Activated T-cell treated with anti-CD3 and anti-CD28 coated beads, Interleukin-2, amount 50 U/mL, for 4 hours (primary cell): ENCODE data around the gene CFAP206. TPM values are rescaled to one million over a fixed set of nuclear protein-coding genes. Genes with fewer than 3 reads are reported as not detected.
"Not testable (repeated sequence)": the region's sequence is repeated elsewhere in the genome, so short reads cannot be mapped to it uniquely, and the experiment has no call there.

Source experiments
- ATAC-seq, 2 donors: fragments of 200-7000 bp; cut with Tn5 transposase; one replicate each; pipeline ENCODE4 v1.10.0; 2021
- DNase-seq: peaks from one replicate; pipeline ENCODE4 v3.0.0-alpha.2; 2020
- H3K27me3 Mint-ChIP-seq: one replicate; pipeline ENCODE4 v1.8.0; 2021; ENCODE audit warnings: low read depth, mixed read lengths
- H3K36me3 Mint-ChIP-seq: one replicate; pipeline ENCODE4 v1.8.0; 2022; ENCODE audit warnings: mixed read lengths; ENCODE audit not compliant: insufficient read depth
- H3K4me1 Mint-ChIP-seq: one replicate; pipeline ENCODE4 v1.8.0; 2021; ENCODE audit warnings: low read depth, mixed read lengths
- H3K4me3 Mint-ChIP-seq: one replicate; pipeline ENCODE4 v1.8.0; 2021; ENCODE audit warnings: mild to moderate bottlenecking, moderate library complexity, mixed read lengths
- H3K9me3 Mint-ChIP-seq: one replicate; pipeline ENCODE4 v1.8.0; 2021; ENCODE audit warnings: mixed read lengths
- total RNA-seq, 3 donors: library from RNA; stranded (reverse); gene quantifications; one replicate each; pipeline ENCODE4 v1.2.1, GENCODE V29; 2021

CFAP206 gene
- total RNA-seq, 3 donors from 2014 or later: not detected

GRCh38 chr6:87472525-87473418, 65.0 kb downstream of the CFAP206 start, which contains the start of gene SLC35A1:
Gene SLC35A1, plus strand, starts transcription at chr6:87472974. Its CDS starts 30 bp downstream, at chr6:87473004.
- Mint-ChIP-seq H3K4me3 (peak within 1 kb of the TSS; percentile 98), H3K36me3 (no peaks in the 10 kb centered on the region), H3K9me3 (no peaks in the 10 kb centered on the region), H3K27me3 (peaks cover 6% of the 10 kb centered on the region), H3K4me1 (peaks cover 19% of the 10 kb centered on the region)
- peak; percentile 81 for DNase-seq
- ATAC-seq: peak; percentile 93 to 95

- Mint-ChIP-seq H3K4me1 (peaks cover 19% of the 10 kb centered on the region), H3K36me3 (peaks cover 7% of the 10 kb centered on the region), H3K9me3 (no peaks in the 10 kb centered on the region), H3K27me3 (peaks cover under 1% of the 10 kb centered on the region), H3K4me3 (peak overlapping the region; percentile 98)
- peak; percentile 51 for DNase-seq
- ATAC-seq: peak; percentile 77 to 80
These were observed 65.7 kb downstream of the CFAP206 start for GRCh38 chr6:87473419-87473903.

DNA sequence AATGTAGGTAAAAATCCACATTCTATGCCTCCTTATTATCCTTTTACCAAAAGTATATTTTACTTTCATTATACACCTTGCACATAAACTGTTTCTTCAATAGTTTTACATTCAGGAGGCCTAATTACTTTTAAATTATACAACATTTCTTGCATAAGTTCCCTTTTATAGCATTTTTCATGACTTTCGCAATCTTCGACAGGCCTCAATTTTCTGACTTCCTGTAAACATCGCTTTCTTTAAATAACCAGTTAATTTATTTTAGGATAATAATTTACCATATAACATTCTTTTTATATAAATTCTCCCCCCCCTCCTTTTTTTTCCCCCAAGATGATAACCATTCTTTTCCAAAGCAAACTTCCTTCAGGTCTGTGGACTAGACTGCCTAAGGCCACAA, 74.2 kb downstream of the CFAP206 start:
- DNase-seq (no peak), ATAC-seq (no peak)
- Mint-ChIP-seq H3K9me3 (no peaks in the 10 kb centered on the region), H3K36me3 (peaks cover 20% of the 10 kb centered on the region), H3K4me1 (peaks cover 3% of the 10 kb centered on the region), H3K4me3 (no peak overlapping the region), H3K27me3 (no peaks in the 10 kb centered on the region)

- peaks cover 20% of the 10 kb centered on the region for H3K36me3 Mint-ChIP-seq
- no peaks in the 10 kb centered on the region for H3K9me3 Mint-ChIP-seq
These were observed 74.6 kb downstream of the CFAP206 start for GRCh38 chr6:87482366-87482765.

GRCh38 chr6:87483929-87484328, 76.2 kb downstream of the CFAP206 start:
- Mint-ChIP-seq H3K27me3 (no peaks in the 10 kb centered on the region), H3K4me1 (peaks cover 3% of the 10 kb centered on the region), H3K9me3 (no peaks in the 10 kb centered on the region), H3K36me3 (peaks cover 14% of the 10 kb centered on the region), H3K4me3 (no peak overlapping the region)
- ATAC-seq (no peak), DNase-seq (no peak)

More at GRCh38 chr6:87482366-87482765, 74.6 kb downstream of the CFAP206 start:
- DNase-seq: no peak
- no peak for ATAC-seq
- Mint-ChIP-seq H3K4me3 (no peak overlapping the region), H3K27me3 (no peaks in the 10 kb centered on the region), H3K4me1 (peaks cover 3% of the 10 kb centered on the region)

GRCh38 chr6:87484491-87484890, 76.7 kb downstream of the CFAP206 start:
- Mint-ChIP-seq H3K4me1 (peaks cover 3% of the 10 kb centered on the region), H3K27me3 (no peaks in the 10 kb centered on the region), H3K9me3 (no peaks in the 10 kb centered on the region), H3K36me3 (peaks cover 13% of the 10 kb centered on the region), H3K4me3 (no peak overlapping the region)
- DNase-seq: no peak
- no peak for ATAC-seq

DNA sequence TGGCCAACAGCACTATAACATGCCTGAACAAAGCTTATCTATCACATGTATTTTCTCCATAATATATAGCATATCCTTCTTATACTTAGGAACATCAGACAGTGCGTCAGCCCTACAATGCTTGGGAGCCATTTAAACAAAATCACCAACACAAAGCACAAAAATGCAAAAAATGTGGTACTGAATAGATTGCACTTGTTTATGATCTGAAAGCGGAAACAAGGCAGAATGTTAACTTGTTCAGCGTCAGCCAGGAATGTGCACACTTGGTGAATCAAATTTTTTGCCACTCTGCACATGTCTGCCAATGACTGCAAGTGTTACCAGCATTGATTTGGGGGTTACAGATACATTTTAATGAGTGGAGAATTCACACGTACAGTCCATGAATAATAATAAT, 79.8 kb downstream of the CFAP206 start:
- Mint-ChIP-seq H3K9me3 (no peaks in the 10 kb centered on the region), H3K36me3 (peaks cover 12% of the 10 kb centered on the region), H3K4me1 (peaks cover 3% of the 10 kb centered on the region), H3K4me3 (no peak overlapping the region), H3K27me3 (no peaks in the 10 kb centered on the region)
- DNase-seq: no peak
- no peak for ATAC-seq

DNA sequence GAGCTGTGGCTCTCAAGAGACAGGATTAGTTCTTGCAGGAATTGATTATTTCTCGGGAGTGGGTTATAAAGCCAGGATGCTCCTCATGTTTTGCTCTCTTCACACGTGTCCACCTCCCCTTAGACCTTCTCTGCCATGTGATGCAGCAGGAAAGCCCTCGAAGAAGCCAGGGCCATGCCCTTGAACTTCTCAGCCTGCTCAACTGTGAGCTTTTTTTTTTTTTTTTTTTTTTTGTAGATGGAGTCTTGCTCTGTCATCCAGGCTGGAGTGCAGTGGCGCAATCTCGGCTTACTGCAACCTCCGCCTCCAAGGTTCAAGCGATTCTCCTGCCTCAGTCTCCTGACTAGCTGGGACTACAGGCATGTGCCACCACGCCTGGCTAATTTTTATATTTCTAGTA, 81.6 kb downstream of the CFAP206 start:
- not testable (repeated sequence) for H3K4me1 Mint-ChIP-seq, H3K4me3 Mint-ChIP-seq, ATAC-seq, H3K27me3 Mint-ChIP-seq, H3K9me3 Mint-ChIP-seq, DNase-seq
- H3K36me3 Mint-ChIP-seq: peaks cover 22% of the 10 kb centered on the region

DNA sequence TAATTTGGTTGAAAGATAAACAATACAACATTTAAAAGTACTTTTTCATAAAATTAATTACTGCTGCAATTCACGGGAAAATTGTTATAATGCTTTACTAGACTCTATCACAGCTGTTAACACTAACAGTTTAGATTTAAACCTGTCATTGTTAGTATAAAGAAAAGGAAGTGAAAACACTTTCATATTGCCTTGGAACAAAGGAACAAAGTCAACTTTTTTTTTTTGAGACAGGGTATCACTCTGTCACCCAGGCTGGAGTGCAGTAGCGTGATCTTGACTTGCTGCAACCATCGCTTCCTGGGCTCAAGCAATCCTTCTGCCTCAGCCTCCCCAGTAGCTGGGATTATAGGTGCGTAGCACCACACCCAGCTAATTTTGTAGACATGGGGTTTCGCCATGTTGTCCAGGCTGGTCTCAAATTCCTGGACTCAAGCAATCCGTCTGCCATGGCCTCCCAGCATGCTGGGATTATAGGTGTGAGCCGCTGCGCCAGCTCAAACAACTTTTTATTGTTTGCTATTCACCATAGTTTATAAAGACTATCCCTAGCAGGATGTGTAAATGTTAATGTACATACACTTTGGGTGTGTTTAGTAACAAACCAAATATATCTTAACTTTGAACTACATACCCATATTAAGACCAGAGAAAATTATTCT, 87.1 kb downstream of the CFAP206 start:
- DNase-seq (no peak), ATAC-seq (no peak)
- Mint-ChIP-seq H3K4me3 (no peak overlapping the region), H3K36me3 (peaks cover 14% of the 10 kb centered on the region), H3K4me1 (peaks cover 2% of the 10 kb centered on the region), H3K9me3 (no peaks in the 10 kb centered on the region), H3K27me3 (no peaks in the 10 kb centered on the region)

DNA sequence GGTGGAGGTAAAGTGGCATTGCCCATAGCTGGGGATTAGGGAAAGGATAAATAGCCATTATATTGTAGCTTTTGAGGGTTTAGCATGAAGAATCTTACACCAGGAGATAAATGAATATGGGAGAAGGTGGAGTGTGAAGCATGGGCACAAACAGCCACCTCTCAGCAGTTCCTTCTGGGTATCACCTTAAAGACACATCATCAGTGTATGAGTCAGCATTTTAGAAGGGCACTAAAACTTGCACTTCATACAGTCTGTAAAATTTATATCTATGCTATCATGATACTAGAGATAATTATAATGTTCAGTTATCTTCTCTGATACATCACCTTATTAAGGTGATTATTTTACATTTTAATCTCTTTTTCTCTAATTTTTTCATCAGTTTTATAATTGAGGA, 90.3 kb downstream of the CFAP206 start:
- Mint-ChIP-seq H3K9me3 (no peaks in the 10 kb centered on the region), H3K27me3 (no peaks in the 10 kb centered on the region), H3K36me3 (peaks cover 21% of the 10 kb centered on the region), H3K4me1 (peaks cover under 1% of the 10 kb centered on the region), H3K4me3 (no peak overlapping the region)
- ATAC-seq (no peak), DNase-seq (no peak)

- Mint-ChIP-seq H3K9me3 (no peaks in the 10 kb centered on the region), H3K4me3 (no peak overlapping the region), H3K27me3 (no peaks in the 10 kb centered on the region), H3K36me3 (peaks cover 32% of the 10 kb centered on the region), H3K4me1 (peaks cover 5% of the 10 kb centered on the region)
- DNase-seq (no peak), ATAC-seq (no peak)
These were observed 94.2 kb downstream of the CFAP206 start for GRCh38 chr6:87501809-87502572.

GRCh38 chr6:87504441-87504840, 96.7 kb downstream of the CFAP206 start:
- Mint-ChIP-seq H3K4me3 (no peak overlapping the region), H3K4me1 (peaks cover 5% of the 10 kb centered on the region), H3K9me3 (no peaks in the 10 kb centered on the region), H3K27me3 (no peaks in the 10 kb centered on the region), H3K36me3 (peaks cover 36% of the 10 kb centered on the region)
- DNase-seq (no peak), ATAC-seq (no peak)
